Endothelial cell of umbilical vein (primary cell): ENCODE data around the gene PLXDC2. TPM values are rescaled to one million over a fixed set of nuclear protein-coding genes. Genes with fewer than 3 reads are reported as not detected.
"Not testable (repeated sequence)": the region's sequence is repeated elsewhere in the genome, so short reads cannot be mapped to it uniquely, and the experiment has no call there.

Source experiments
- BruUV-seq: library from RNA; stranded (reverse); fragments of 400-500 nt; replicated peaks from 2 replicates; lab custom pipeline; 2021; lab: Mats Ljungman, UMichigan
- CTCF ChIA-PET: fragments of 300-600, 350-600 bp; sonication (Branson Sonifier 250); formaldehyde crosslinking; loops from one replicate; lab custom pipeline; 2021; ENCODE audit warnings: antibody characterized with exemption, inconsistent platforms; lab: Charles Lee
- POLR2A ChIA-PET: fragments of 300-600, 350-600 bp; sonication (Branson Sonifier 250); formaldehyde crosslinking; loops from one replicate; lab custom pipeline; 2021; ENCODE audit warnings: antibody characterized with exemption, inconsistent platforms; lab: Charles Lee
- DNase-seq: peaks from one replicate; pipeline ENCODE4 v3.0.0-alpha.2; 2011; ENCODE audit warnings: low read depth, low spot score
- FAIRE-seq: peaks from 2 replicates; lab custom pipeline; 2011; peaks lifted over from hg19 to GRCh38; lab: Jason Lieb, UNC
- H2AFZ ChIP-seq: 2 replicates; pipeline ENCODE4 v1.6.0; 2012; ENCODE audit warnings: low read depth, low read length, control low read depth, inconsistent platforms
- H3K27ac ChIP-seq: 2 replicates; pipeline ENCODE4 v1.5.1; 2011; ENCODE audit warnings: low read depth, mild to moderate bottlenecking, control low read depth, low read length, moderate library complexity; ENCODE audit not compliant: insufficient read depth
- H3K27me3 ChIP-seq, 2 experiments: 2 replicates each; pipeline versions ENCODE4 v1.6.0 to v1.6.1; 2011; ENCODE audit warnings: low read length in 2 of 2, mixed read lengths in 1 of 2; ENCODE audit not compliant: control insufficient read depth in 2 of 2, insufficient read depth in 2 of 2
- H3K36me3 ChIP-seq, 2 experiments: 2 replicates in 1 of 2; 3 replicates in 1 of 2; pipeline ENCODE4 v1.5.1; 2011; ENCODE audit warnings: low read length in 2 of 2, mild to moderate bottlenecking in 1 of 2, moderate library complexity in 1 of 2; ENCODE audit not compliant: control insufficient read depth in 2 of 2, insufficient read depth in 2 of 2; ENCODE audit errors: extremely low read depth in 1 of 2
- H3K4me1 ChIP-seq: 3 replicates; pipeline ENCODE4 v1.5.1; 2011; ENCODE audit warnings: mild to moderate bottlenecking, low read length; ENCODE audit not compliant: control insufficient read depth, insufficient read depth; ENCODE audit errors: extremely low read depth
- H3K4me2 ChIP-seq: 2 replicates; pipeline ENCODE4 v1.6.1; 2011; ENCODE audit warnings: low read length, control low read depth, mixed read lengths; ENCODE audit not compliant: insufficient read depth
- H3K4me3 ChIP-seq, 3 experiments: fragments of 200-600 bp in 1 of 3; sonication (generic), shearing (Covaris generic) in 1 of 3; replicated peaks in 1 of 3; 2 replicates each; pipeline ENCODE4 v1.5.1; 2011 to 2016; ENCODE audit warnings: control low read depth in 3 of 3, low read length in 3 of 3, mild to moderate bottlenecking in 2 of 3, inconsistent platforms in 1 of 3, low read depth in 1 of 3, moderate library complexity in 1 of 3; ENCODE audit not compliant: insufficient read depth in 1 of 3
- H3K79me2 ChIP-seq: 2 replicates; pipeline ENCODE4 v1.6.0; 2012; ENCODE audit warnings: low read length, inconsistent platforms; ENCODE audit not compliant: control insufficient read depth, insufficient read depth
- H3K9ac ChIP-seq: replicated peaks from 2 replicates; pipeline ENCODE3; 2011; ENCODE audit warnings: low read length, control low read depth; ENCODE audit not compliant: insufficient read depth; ENCODE audit errors: extremely low read depth
- H3K9me1 ChIP-seq: replicated peaks from 3 replicates; pipeline ENCODE4 v1.6.0; 2011; ENCODE audit warnings: mild to moderate bottlenecking, low read length; ENCODE audit not compliant: control insufficient read depth, insufficient read depth; ENCODE audit errors: extremely low read depth
- H3K9me3 ChIP-seq: replicated peaks from 2 replicates; pipeline ENCODE4 v1.5.1; 2012; ENCODE audit warnings: low read length, inconsistent platforms; ENCODE audit not compliant: control insufficient read depth, insufficient read depth
- H4K20me1 ChIP-seq: replicated peaks from 2 replicates; pipeline ENCODE3; 2011; ENCODE audit warnings: mild to moderate bottlenecking, low read length; ENCODE audit not compliant: control insufficient read depth, insufficient read depth; ENCODE audit errors: extremely low read depth
- EZH2 ChIP-seq: IDR thresholded peaks from 2 replicates; pipeline ENCODE4 v1.6.1; 2012; ENCODE audit warnings: borderline replicate concordance, low read depth, mild to moderate bottlenecking, moderate library complexity, low read length, inconsistent platforms; ENCODE audit not compliant: severe bottlenecking
- FOS ChIP-seq: IDR thresholded peaks from 2 replicates; pipeline ENCODE4 v1.6.1; 2011; ENCODE audit warnings: mild to moderate bottlenecking, low read length, moderate library complexity, borderline replicate concordance; ENCODE audit not compliant: insufficient read depth
- GATA2 ChIP-seq: IDR thresholded peaks from 2 replicates; pipeline ENCODE4 v1.7.0; 2011; ENCODE audit warnings: low read depth, mild to moderate bottlenecking, moderate library complexity, mixed read lengths, low read length; ENCODE audit not compliant: insufficient read length, insufficient read depth
- JUN ChIP-seq: IDR thresholded peaks from 2 replicates; pipeline ENCODE4 v1.6.1; 2011; ENCODE audit warnings: borderline replicate concordance, low read depth; ENCODE audit not compliant: insufficient read length, insufficient read depth
- MYC ChIP-seq: IDR thresholded peaks from one replicate; pipeline ENCODE4 v1.6.1; 2011; ENCODE audit warnings: mild to moderate bottlenecking, low read depth, low read length
- POLR2A ChIP-seq: IDR thresholded peaks from 2 replicates; pipeline ENCODE4 v1.6.1; 2012; ENCODE audit warnings: low read depth, mild to moderate bottlenecking, control low read depth, low read length
- POLR2AphosphoS5 ChIP-seq: IDR thresholded peaks from 2 replicates; pipeline ENCODE4 v1.6.1; 2012; ENCODE audit warnings: low read depth, mild to moderate bottlenecking, control low read depth, low read length, moderate library complexity; ENCODE audit not compliant: insufficient read depth
- dilution Hi-C: fragments of 300-500 bp; cut with MboI; formaldehyde crosslinking; loops from one replicate; pipeline ENCODE4 v1.15.0; 2019; ENCODE audit warnings: low sequenced_read_pairs; ENCODE audit not compliant: extremely low pct_ligation_motif_present
- intact Hi-C: fragments of 100-400 bp; cut with micrococcal nuclease; formaldehyde crosslinking; loops from one replicate; pipeline ENCODE4 v1.10.0; 2022
- polyA plus RNA-seq, 4 experiments: library from polyadenylated mRNA; depleted of rRNA in 3 of 4; stranded (reverse) in 3 of 4; unstranded in 1 of 4; fragments of >200 nt; gene quantifications; 2 replicates each; pipeline versions ENCODE4 v1.2.1 to v1.2.3, GENCODE V29; 2011 to 2012; ENCODE audit warnings: missing spikeins in 1 of 4
- total RNA-seq: library from RNA; stranded (reverse); gene quantifications from 2 replicates; pipeline ENCODE4 v1.2.3, GENCODE V29; 2021
- TF ChIP-seq, protein P1 (sequence below), 2 donors: IDR thresholded peaks; 1 replicate in 1 of 2; 2 replicates in 1 of 2; pipeline ENCODE4 v1.5.1; 2011; ENCODE audit warnings: low read length in 2 of 2, mild to moderate bottlenecking in 2 of 2, moderate library complexity in 2 of 2, control low read depth in 1 of 2, inconsistent platforms in 1 of 2, low read depth in 1 of 2; ENCODE audit not compliant: insufficient read depth in 1 of 2; ENCODE audit errors: extremely low read depth in 1 of 2
- TF ChIP-seq, protein P2 (sequence below): IDR thresholded peaks from 2 replicates; pipeline ENCODE4 v1.6.1; 2011; ENCODE audit not compliant: insufficient read depth, insufficient read length

PLXDC2 gene
- total and polyA plus RNA-seq, 2 donors (not counting 3 experiments of a cell fraction or from before 2014, with no cell fraction given): 0.32 to 1.2 TPM

DNA sequence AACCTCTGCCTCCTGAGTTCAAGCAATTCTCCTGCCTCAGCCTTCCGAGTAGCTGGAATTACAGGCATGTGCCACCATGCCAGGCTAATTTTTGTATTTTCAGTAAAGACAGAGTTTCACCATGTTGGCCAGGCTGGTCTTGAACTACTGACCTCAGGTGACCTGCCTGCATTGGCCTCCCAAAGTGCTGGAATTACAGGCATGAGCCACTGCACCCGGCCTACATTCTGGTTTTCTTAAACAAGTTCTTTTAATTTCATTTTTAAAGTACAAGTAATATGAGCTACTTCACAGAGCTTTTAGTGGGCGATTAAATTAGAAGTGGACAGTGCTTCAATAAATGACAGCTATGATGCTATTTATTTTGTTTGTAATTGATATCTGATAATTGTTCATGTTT is 46.4 kb upstream of the PLXDC2 start:
- H3K4me3 ChIP-seq, dilution Hi-C loops, FAIRE-seq, H3K4me1 ChIP-seq, CTCF ChIA-PET, intact Hi-C loops, H3K27ac ChIP-seq, H3K9me1 ChIP-seq, H3K9me3 ChIP-seq, H3K9ac ChIP-seq, POLR2A ChIA-PET, DNase-seq, H4K20me1 ChIP-seq, H3K36me3 ChIP-seq, H2AFZ ChIP-seq, H3K79me2 ChIP-seq, H3K4me2 ChIP-seq, H3K27me3 ChIP-seq, BruUV-seq: not testable (repeated sequence)

DNA sequence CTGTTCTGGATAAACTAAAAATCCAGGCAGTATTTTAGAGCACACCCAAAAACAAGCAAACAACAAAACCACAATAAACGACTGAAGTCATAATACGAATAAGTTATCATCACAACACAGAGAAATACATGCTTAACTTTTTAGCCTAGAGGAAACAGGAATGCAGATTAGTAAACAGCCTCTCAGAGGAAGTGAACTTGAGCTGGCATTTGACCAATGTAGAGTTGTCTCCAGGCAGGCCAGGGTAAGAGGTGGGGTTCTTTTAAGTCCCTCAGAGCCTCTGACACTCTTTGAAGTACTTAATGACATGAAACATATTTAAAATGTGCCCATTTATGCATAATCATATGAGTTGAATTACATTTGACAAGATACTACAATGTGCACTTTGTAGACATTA is 43.3 kb upstream of the PLXDC2 start:
- Histone ChIP-seq H3K36me3 (no peaks in the 10 kb centered on the region), H3K4me3 (no peak overlapping the region), H2AFZ (no peak overlapping the region), H3K27ac (no peak overlapping the region), H4K20me1 (no peaks in the 10 kb centered on the region), H3K79me2 (no peaks in the 10 kb centered on the region), H3K4me2 (no peak overlapping the region), H3K9ac (no peak overlapping the region), H3K27me3 (no peaks in the 10 kb centered on the region), H3K9me3 (no peaks in the 10 kb centered on the region), H3K9me1 (no peaks in the 10 kb centered on the region), H3K4me1 (no peaks in the 10 kb centered on the region)
- ChIA-PET POLR2A (no interaction called here), CTCF (no interaction called here)
- no peak for FAIRE-seq
- dilution Hi-C loops: no loop called here
- no peak for DNase-seq
- no TSS peak for BruUV-seq
- TF ChIP-seq JUN (no peak), POLR2AphosphoS5 (no peak), MYC (no peak), GATA2 (no peak), EZH2 (no peak), FOS (no peak), POLR2A (no peak)
- TF ChIP-seq, protein P1, sequence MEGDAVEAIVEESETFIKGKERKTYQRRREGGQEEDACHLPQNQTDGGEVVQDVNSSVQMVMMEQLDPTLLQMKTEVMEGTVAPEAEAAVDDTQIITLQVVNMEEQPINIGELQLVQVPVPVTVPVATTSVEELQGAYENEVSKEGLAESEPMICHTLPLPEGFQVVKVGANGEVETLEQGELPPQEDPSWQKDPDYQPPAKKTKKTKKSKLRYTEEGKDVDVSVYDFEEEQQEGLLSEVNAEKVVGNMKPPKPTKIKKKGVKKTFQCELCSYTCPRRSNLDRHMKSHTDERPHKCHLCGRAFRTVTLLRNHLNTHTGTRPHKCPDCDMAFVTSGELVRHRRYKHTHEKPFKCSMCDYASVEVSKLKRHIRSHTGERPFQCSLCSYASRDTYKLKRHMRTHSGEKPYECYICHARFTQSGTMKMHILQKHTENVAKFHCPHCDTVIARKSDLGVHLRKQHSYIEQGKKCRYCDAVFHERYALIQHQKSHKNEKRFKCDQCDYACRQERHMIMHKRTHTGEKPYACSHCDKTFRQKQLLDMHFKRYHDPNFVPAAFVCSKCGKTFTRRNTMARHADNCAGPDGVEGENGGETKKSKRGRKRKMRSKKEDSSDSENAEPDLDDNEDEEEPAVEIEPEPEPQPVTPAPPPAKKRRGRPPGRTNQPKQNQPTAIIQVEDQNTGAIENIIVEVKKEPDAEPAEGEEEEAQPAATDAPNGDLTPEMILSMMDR (IDR thresholded peaks at IDR 0.05; ENCODE audit: extremely low read depth in 1 of 2, insufficient read depth in 1 of 2, low read depth in 1 of 2, low read length in 2 of 2): no peak
- TF ChIP-seq, protein P2, sequence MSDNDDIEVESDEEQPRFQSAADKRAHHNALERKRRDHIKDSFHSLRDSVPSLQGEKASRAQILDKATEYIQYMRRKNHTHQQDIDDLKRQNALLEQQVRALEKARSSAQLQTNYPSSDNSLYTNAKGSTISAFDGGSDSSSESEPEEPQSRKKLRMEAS: no peak
- intact Hi-C loops: no loop called here
